Muscle layer of duodenum (tissue), 2 donors: Measurements from ENCODE around the gene KCNIP1.

Source experiments
- H3K27ac ChIP-seq: one replicate; pipeline ENCODE4 v1.7.0; 2013; ENCODE audit warnings: mild to moderate bottlenecking, low read length
- H3K27me3 ChIP-seq: one replicate; pipeline ENCODE4 v1.7.0; 2013; ENCODE audit warnings: low read depth, mild to moderate bottlenecking, control low read depth, low read length
- H3K36me3 ChIP-seq, 2 donors: one replicate each; pipeline ENCODE4 v1.7.0; 2013; ENCODE audit warnings: low read length in 2 of 2, control low read depth in 1 of 2, mild to moderate bottlenecking in 1 of 2; ENCODE audit not compliant: insufficient read depth in 2 of 2, control insufficient read depth in 1 of 2
- H3K4me1 ChIP-seq, 2 donors: one replicate each; pipeline ENCODE4 v1.7.0; 2013; ENCODE audit warnings: low read length in 2 of 2, mild to moderate bottlenecking in 2 of 2, control low read depth in 1 of 2, moderate library complexity in 1 of 2; ENCODE audit not compliant: insufficient read depth in 2 of 2, control insufficient read depth in 1 of 2
- H3K4me3 ChIP-seq, 2 donors: one replicate each; pipeline ENCODE4 v1.7.0; 2013; ENCODE audit warnings: low read length in 2 of 2, low read depth in 1 of 2, mild to moderate bottlenecking in 1 of 2
- H3K9me3 ChIP-seq, 2 donors: one replicate each; pipeline ENCODE4 v1.7.0; 2013; ENCODE audit warnings: low read length in 2 of 2, control low read depth in 1 of 2, mild to moderate bottlenecking in 1 of 2; ENCODE audit not compliant: control insufficient read depth in 1 of 2
- donor health status: healthy.

Gene KCNIP1

DNA sequence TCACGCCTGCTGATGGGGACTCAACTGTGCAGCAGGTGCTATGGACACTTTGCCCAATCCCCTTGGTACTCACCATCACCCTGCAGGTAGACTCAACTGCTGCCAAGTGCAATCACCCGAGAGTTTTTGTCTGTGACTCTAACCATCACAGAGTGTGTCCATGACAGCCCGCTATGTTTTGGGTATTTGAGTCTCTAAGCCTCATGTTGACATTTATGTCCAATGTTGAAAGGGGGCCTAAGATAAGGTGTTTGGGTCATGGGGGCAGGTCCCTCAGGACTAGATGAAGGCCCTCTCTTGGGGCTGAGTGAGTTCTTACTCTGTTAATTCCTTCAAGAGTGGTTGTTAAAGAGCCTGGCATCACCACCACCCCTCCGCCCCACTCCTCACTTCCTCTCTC is 235.6 kb downstream of the KCNIP1 start:
- peaks cover 0 to 5% of the 10 kb centered on the region in 2 donors for H3K4me1 ChIP-seq
- no peak overlapping the region for H3K27ac ChIP-seq
- no peak overlapping the region for H3K4me3 ChIP-seq
- H3K9me3 ChIP-seq, result peaks cover 0 to 13% of the 10 kb centered on the region in 2 donors
- no peaks in the 10 kb centered on the region for H3K36me3 ChIP-seq
- no peaks in the 10 kb centered on the region for H3K27me3 ChIP-seq

DNA sequence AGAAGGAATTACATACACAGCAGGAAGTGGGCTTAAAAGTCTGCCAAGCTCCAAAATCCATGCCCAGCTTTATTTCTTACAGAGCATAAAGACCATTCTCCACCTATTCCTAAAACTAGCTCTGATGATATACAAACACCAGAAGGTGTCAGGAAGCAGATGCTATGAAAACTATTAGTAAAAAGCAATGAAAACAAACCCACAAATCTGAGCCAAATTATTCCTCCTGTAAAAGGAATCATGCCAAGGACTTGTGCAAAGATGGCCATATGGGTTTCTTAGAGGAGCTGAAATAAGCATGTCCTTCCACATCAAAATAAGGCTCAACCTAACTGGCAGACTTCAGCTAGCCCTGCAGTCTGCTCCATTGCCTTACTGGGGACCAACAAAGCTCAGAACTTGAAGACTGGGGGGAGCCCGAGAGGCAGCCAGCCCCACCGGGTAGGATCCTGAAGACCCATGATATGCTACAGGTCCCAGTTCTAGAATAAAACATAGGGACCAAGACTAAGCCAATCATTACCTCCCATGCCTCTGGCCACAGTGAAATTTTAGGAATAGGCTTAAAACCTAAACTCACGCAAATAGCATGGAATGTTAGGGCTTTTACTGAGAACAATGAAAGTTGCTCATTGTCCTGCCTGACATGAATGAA is 236.9 kb downstream of the KCNIP1 start:
- Histone ChIP-seq H3K36me3 (no peaks in the 10 kb centered on the region), H3K27me3 (no peaks in the 10 kb centered on the region), H3K9me3 (peaks cover 0 to 5% of the 10 kb centered on the region in 2 donors), H3K27ac (no peak overlapping the region), H3K4me3 (no peak overlapping the region), H3K4me1 (peaks cover 0 to 17% of the 10 kb centered on the region in 2 donors)

DNA sequence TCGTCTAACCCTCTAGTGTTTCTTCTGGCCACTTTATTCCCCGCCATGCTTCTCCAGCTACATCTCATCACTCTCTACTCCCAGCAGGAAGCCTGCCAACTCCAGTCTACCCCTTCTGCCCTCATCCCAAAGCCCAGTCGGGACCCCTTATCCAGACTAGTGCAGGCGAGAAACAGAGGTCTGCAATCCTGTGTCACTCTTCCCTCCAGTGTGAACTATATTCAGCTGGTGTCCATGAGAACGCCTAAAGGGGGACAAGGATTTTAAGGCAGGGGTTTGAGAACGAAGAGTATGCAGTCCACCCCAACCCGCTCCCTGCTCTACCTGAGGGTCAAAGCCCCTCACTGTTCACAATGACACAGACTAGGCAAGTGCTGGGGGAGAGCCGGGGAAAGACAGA is 238.0 kb downstream of the KCNIP1 start:
- no peak overlapping the region for H3K27ac ChIP-seq
- no peaks in the 10 kb centered on the region for H3K27me3 ChIP-seq
- peaks cover 0 to 18% of the 10 kb centered on the region in 2 donors for H3K4me1 ChIP-seq
- no peaks in the 10 kb centered on the region for H3K9me3 ChIP-seq
- H3K4me3 ChIP-seq, result no peak overlapping the region
- no peaks in the 10 kb centered on the region for H3K36me3 ChIP-seq

GRCh38 chr5:170743876-170744212 is 240.0 kb downstream of the KCNIP1 start:
- Histone ChIP-seq H3K27me3 (no peaks in the 10 kb centered on the region), H3K9me3 (no peaks in the 10 kb centered on the region), H3K4me3 (no peak overlapping the region), H3K36me3 (no peaks in the 10 kb centered on the region), H3K27ac (no peak overlapping the region), H3K4me1 (peaks cover 0 to 18% of the 10 kb centered on the region in 2 donors)

DNA sequence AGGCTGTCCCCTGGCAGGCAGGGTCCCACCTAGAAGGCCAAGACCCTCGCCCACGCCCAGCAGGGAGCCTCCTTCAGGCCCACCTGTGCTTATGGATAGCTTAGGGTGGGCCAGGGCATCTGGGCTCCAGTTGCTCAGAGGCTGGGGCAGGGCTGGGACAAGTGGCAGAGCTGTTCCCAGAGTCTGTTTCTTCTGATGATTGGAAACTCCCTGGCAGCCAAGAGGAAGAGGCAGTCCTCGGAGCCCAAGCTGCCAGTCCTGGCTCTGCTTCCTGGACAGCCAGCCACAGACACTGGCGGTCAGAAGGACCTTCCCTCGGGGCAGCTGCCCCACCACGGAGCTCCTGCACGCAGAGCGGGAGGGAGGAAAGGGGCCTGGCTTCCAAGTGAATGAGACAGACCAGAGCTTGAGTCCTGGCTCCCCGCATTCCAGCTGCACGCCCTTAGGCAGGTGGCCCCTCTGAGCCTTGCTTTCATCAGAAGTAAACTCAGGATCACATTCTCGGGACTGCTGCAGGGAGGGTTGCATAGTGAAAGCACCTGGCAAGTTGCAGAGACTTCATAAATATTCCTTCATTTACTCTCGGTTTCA is 241.8 kb downstream of the KCNIP1 start:
- no peaks in the 10 kb centered on the region for H3K36me3 ChIP-seq
- H3K27me3 ChIP-seq, result no peaks in the 10 kb centered on the region
- H3K9me3 ChIP-seq, result no peaks in the 10 kb centered on the region
- peak overlapping the region; percentile 60 for H3K27ac ChIP-seq
- peaks cover 0 to 18% of the 10 kb centered on the region in 2 donors for H3K4me1 ChIP-seq
- no peak overlapping the region for H3K4me3 ChIP-seq

DNA sequence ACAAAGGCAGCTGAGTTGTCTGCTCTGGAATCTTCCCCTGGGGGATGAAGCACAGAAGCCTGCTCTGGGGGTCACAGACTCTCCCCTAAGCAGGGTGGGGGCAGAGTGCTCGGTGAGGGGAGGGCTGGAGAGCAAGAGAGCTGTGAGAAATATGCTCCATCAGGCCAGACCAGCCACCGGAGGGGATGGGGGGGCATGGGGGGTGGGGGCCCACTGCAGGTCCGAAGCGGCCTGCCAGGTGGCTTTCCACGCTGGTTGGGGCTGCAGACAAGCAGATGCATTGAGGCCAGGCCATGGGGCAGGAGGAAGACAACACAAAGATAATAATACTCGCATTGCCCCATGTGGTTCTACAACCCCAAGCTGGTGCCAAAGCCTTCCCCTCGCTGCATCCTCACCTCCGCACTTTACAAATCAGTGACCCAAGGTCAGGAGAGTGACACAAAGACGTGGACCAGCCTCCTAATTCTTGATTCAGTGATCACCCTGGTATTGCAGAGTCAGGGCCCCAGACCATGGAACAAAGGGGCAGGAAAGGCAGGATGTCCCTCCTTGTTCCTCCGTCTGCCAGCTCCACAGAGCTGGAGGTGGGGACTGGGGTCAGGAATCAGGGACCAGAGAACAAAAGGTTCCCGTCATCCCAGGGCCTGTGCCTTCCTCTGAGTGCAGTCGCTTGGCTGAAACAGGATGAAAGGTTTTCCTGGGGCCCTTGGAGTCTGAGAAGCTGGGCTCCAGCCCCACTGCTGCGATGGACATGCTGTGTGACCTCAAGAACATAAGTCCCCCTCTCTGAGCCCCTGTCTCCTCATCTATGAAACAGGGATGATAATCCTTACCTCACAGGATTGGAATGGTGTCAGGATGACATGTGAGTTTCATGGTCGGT is 242.5 kb downstream of the KCNIP1 start:
- peaks cover 0 to 18% of the 10 kb centered on the region in 2 donors for H3K4me1 ChIP-seq
- peak overlapping the region; percentile 60 for H3K27ac ChIP-seq
- no peak overlapping the region for H3K4me3 ChIP-seq
- no peaks in the 10 kb centered on the region for H3K9me3 ChIP-seq
- H3K36me3 ChIP-seq, result no peaks in the 10 kb centered on the region
- H3K27me3 ChIP-seq, result no peaks in the 10 kb centered on the region

- no peaks in the 10 kb centered on the region for H3K27me3 ChIP-seq
- H3K4me1 ChIP-seq, result peaks cover 0 to 18% of the 10 kb centered on the region in 2 donors
- no peaks in the 10 kb centered on the region for H3K36me3 ChIP-seq
- H3K4me3 ChIP-seq, result no peak overlapping the region
- H3K9me3 ChIP-seq, result no peaks in the 10 kb centered on the region
- no peak overlapping the region for H3K27ac ChIP-seq
These were observed 243.1 kb downstream of the KCNIP1 start for GRCh38 chr5:170746961-170747340.

DNA sequence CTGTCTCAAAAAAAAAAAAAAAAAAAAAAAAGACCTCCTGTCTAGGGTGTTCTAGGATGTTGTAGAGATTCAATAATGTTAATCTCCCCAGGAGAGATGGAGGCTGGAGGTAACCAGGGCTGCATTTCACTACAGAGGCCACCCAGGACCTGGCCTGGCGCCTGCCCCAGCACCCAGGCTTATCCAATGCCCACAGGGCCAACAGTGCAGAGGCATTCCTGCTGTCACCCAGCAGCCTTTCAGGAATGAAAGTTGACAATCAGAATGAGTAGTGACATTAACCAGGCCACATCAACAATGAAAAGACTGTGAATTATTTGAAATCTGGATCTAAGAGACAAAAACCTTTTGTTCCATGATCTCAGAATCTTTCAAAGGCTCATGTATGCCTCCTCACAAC is 243.5 kb downstream of the KCNIP1 start:
- H3K9me3 ChIP-seq, result no peaks in the 10 kb centered on the region
- H3K4me1 ChIP-seq, result peaks cover 0 to 18% of the 10 kb centered on the region in 2 donors
- H3K27me3 ChIP-seq, result no peaks in the 10 kb centered on the region
- H3K27ac ChIP-seq, result no peak overlapping the region
- H3K36me3 ChIP-seq, result no peaks in the 10 kb centered on the region
- no peak overlapping the region for H3K4me3 ChIP-seq

DNA sequence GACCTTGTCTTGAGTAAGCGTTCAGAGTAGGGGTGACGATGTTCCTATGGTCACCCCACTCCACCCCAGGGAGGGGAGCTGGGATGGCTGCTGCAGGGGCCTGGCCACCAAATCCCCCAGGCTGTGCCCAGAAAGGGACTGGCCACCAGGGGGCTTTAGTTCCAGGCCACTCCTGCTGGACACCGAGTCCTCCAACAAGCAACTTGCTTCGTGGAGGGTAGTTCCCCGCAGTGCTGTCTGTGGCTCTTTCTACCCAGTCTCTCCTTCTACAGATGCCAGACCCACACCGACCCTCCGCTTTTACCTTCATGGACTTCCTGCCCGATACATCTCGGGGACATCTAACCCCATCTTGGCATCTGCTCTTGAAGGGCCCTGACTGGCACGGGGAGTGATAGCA is 244.0 kb downstream of the KCNIP1 start:
- H3K4me3 ChIP-seq, result no peak overlapping the region
- H3K36me3 ChIP-seq, result no peaks in the 10 kb centered on the region
- no peaks in the 10 kb centered on the region for H3K27me3 ChIP-seq
- H3K27ac ChIP-seq, result no peak overlapping the region
- no peaks in the 10 kb centered on the region for H3K9me3 ChIP-seq
- H3K4me1 ChIP-seq, result peaks cover 0 to 18% of the 10 kb centered on the region in 2 donors

- H3K27me3 ChIP-seq, result no peaks in the 10 kb centered on the region
- H3K9me3 ChIP-seq, result no peaks in the 10 kb centered on the region
- peaks cover 0 to 18% of the 10 kb centered on the region in 2 donors for H3K4me1 ChIP-seq
- no peaks in the 10 kb centered on the region for H3K36me3 ChIP-seq
- no peak overlapping the region for H3K4me3 ChIP-seq
- H3K27ac ChIP-seq, result no peak overlapping the region
These were observed 245.2 kb downstream of the KCNIP1 start for GRCh38 chr5:170748951-170749471.

- Histone ChIP-seq H3K9me3 (no peaks in the 10 kb centered on the region), H3K27ac (peak overlapping the region; percentile 1), H3K4me1 (peaks cover 0 to 8% of the 10 kb centered on the region in 2 donors), H3K4me3 (no peak overlapping the region), H3K27me3 (no peaks in the 10 kb centered on the region), H3K36me3 (no peaks in the 10 kb centered on the region)
These were observed 246.2 kb downstream of the KCNIP1 start for GRCh38 chr5:170749911-170750431.
